Measurements from ENCODE around the gene LRRC52. TPM values are rescaled to one million over a fixed set of nuclear protein-coding genes. Genes with fewer than 3 reads are reported as not detected.

LRRC52 gene
- total RNA-seq, 1 experiment from 2014 or later: not detected

DNA sequence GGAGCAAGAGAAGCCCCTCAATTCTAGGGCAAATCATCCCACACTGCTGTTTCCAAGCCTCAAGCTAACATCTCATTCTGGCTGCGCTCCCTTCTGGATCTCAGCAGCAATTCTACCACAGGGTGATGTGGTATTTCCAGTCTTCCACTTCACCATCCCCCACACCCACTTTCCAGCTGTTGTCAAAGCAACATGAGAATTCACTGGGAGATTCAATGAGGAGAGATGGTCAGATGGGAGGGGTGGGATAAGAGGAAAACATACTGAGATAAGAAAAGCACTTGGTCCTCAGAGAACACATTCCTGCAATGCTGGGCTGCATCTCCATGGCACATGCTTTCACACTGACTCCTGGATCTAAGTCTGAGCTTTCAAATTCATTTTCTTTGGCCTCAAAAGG is 47.3 kb upstream of the LRRC52 start:
- POLR2A ChIA-PET: interaction anchor here (0.6 kb wide), 1 partner anchor 92 kb away, joined by 3 read pairs; no protein-coding TSS in a partner anchor
- CTCF ChIA-PET: interaction anchor here (0.7 to 1.2 kb wide), 6 partner anchors 95 to 129 kb away, joined by 3 read pairs; no protein-coding TSS in a partner anchor
- TF ChIP-seq, protein P1, sequence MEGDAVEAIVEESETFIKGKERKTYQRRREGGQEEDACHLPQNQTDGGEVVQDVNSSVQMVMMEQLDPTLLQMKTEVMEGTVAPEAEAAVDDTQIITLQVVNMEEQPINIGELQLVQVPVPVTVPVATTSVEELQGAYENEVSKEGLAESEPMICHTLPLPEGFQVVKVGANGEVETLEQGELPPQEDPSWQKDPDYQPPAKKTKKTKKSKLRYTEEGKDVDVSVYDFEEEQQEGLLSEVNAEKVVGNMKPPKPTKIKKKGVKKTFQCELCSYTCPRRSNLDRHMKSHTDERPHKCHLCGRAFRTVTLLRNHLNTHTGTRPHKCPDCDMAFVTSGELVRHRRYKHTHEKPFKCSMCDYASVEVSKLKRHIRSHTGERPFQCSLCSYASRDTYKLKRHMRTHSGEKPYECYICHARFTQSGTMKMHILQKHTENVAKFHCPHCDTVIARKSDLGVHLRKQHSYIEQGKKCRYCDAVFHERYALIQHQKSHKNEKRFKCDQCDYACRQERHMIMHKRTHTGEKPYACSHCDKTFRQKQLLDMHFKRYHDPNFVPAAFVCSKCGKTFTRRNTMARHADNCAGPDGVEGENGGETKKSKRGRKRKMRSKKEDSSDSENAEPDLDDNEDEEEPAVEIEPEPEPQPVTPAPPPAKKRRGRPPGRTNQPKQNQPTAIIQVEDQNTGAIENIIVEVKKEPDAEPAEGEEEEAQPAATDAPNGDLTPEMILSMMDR (IDR thresholded peaks at IDR 0.05; ENCODE audit: unreplicated experiment): no peak
- no peak for DNase-seq (ENCODE audit: unreplicated experiment)
- no TSS peak for BruUV-seq (replicated peaks)
- intact Hi-C loops (cut with micrococcal nuclease): no loop called here
- Mint-ChIP-seq H3K9me3 (ENCODE audit: unreplicated experiment) (no peaks in the 10 kb centered on the region), H3K27me3 (ENCODE audit: insufficient read depth, unreplicated experiment) (peaks cover 47% of the 10 kb centered on the region), H3K36me3 (ENCODE audit: insufficient read depth, unreplicated experiment) (no peaks in the 10 kb centered on the region), H3K27ac (ENCODE audit: low read depth, unreplicated experiment) (no peak overlapping the region), H3K4me1 (ENCODE audit: insufficient read depth, unreplicated experiment) (peaks cover 5% of the 10 kb centered on the region), H3K4me3 (ENCODE audit: unreplicated experiment) (no peak overlapping the region)

DNA sequence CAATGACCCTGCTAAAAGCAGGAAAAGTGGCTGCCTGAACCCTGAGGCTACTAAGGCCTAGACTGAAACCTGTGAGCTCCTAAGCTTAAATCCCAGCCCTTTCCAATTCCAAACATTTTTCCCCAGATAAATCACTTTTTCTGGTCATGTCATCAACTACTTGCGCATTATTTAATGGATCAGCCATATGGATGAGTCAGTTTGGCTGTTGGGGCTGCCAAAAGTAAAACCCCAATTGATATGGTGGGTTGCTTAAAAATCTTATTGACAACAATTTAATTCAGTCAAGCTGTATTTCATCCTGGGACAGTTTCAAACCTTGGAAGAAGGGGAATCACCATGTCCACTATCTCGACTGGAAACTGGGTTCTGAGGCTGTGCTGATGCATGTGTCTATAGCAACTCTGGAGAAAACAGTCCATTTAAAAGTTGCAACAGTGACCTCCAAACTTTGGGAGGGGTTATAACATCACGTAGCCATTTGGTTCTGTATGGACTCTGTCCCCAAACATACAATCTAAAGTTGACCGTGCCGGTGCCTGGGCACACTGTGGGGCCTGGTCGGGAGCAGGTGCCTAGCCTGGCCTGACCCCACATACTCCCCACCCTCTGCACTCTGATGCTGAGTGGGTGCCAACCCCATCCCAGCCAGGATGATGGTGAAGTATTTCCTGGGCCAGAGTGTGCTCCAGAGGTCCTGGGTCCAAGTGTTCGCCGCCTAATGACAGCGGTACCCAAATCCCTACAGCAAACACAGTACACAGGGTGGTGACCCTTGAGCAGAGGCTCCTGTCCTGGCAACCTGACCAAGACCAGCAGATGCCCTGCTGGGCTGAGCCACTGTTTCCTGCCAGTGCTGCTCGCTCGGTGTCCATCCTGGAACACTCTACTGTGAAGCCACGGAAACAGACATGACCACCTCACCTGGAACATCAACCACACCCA is 46.5 kb upstream of the LRRC52 start:
- no peak overlapping the region for H3K4me3 Mint-ChIP-seq (ENCODE audit: unreplicated experiment)
- H3K36me3 Mint-ChIP-seq (ENCODE audit: insufficient read depth, unreplicated experiment): no peaks in the 10 kb centered on the region
- intact Hi-C loops (cut with micrococcal nuclease): no loop called here
- BruUV-seq (replicated peaks): no TSS peak
- ChIA-PET CTCF (interaction anchor here (1.0 to 1.1 kb wide), 3 partner anchors 37 to 104 kb away, joined by 3 read pairs; no protein-coding TSS in a partner anchor), POLR2A (interaction anchor here (0.6 kb wide), 1 partner anchor 91 kb away, joined by 3 read pairs; no protein-coding TSS in a partner anchor)
- no peaks in the 10 kb centered on the region for H3K9me3 Mint-ChIP-seq (ENCODE audit: unreplicated experiment)
- TF ChIP-seq, protein P1 (IDR thresholded peaks at IDR 0.05; ENCODE audit: unreplicated experiment): no peak
- peaks cover 5% of the 10 kb centered on the region for H3K4me1 Mint-ChIP-seq (ENCODE audit: insufficient read depth, unreplicated experiment)
- no peak overlapping the region for H3K27ac Mint-ChIP-seq (ENCODE audit: low read depth, unreplicated experiment)
- no peak for DNase-seq (ENCODE audit: unreplicated experiment)
- H3K27me3 Mint-ChIP-seq (ENCODE audit: insufficient read depth, unreplicated experiment): peaks cover 48% of the 10 kb centered on the region

DNA sequence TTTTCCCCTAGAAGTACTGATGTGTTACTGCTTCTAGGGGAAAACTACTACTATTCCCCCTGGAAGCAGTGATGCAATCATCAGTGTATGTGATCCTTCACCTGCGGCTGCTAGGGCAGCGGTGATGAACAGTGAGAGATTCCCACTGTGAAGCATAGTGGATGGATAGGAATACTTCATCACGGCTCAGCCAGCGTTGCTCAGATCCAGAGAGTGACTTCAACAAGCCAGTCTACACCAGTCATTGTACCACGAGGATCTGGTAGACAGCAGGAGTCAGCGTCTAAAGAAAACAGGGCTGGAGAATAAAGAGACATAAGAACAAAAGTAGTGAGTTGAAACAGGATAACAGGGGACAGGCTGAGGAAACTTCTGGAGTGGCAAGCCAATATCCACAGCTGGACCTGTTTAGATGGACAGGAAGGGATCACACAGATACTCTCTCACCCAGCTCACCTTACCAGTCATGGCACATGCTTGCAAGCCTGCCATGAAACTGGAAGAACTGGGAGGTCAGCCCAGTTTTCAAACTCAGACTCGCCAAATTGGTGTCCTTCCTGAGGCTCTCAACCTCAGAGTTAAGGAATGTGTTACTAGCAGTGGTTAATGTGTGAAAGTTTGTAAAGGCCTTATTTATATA is 42.4 kb upstream of the LRRC52 start:
- BruUV-seq (replicated peaks): no TSS peak
- Mint-ChIP-seq H3K4me3 (ENCODE audit: unreplicated experiment) (no peak overlapping the region), H3K4me1 (ENCODE audit: insufficient read depth, unreplicated experiment) (no peaks in the 10 kb centered on the region), H3K9me3 (ENCODE audit: unreplicated experiment) (no peaks in the 10 kb centered on the region), H3K27me3 (ENCODE audit: insufficient read depth, unreplicated experiment) (peaks cover 26% of the 10 kb centered on the region), H3K36me3 (ENCODE audit: insufficient read depth, unreplicated experiment) (no peaks in the 10 kb centered on the region), H3K27ac (ENCODE audit: low read depth, unreplicated experiment) (no peak overlapping the region)
- ChIA-PET CTCF (no interaction called here), POLR2A (no interaction called here)
- intact Hi-C loops (cut with micrococcal nuclease): no loop called here
- TF ChIP-seq, protein P1 (IDR thresholded peaks at IDR 0.05; ENCODE audit: unreplicated experiment): no peak
- DNase-seq (ENCODE audit: unreplicated experiment): no peak

DNA sequence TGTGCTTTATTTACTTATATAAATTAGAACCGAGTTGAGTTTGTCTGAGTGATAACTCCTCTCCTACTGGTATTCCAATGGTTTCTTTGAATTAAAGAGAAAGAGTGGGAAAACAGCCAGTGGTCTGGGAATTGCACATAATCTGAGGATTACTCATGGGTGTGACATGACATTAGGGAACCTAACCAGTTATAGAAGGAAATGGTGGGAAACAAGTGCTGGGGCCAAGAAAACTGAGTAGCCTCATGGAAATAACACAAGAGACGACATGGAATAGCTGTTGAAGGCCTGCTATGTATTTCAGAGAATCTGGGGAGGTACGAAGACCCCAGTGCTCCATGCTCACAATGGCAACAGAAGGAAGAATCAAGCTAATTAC is 41.8 kb upstream of the LRRC52 start:
- intact Hi-C loops (cut with micrococcal nuclease): no loop called here
- DNase-seq (ENCODE audit: unreplicated experiment): no peak
- Mint-ChIP-seq H3K27me3 (ENCODE audit: insufficient read depth, unreplicated experiment) (peaks cover 26% of the 10 kb centered on the region), H3K4me3 (ENCODE audit: unreplicated experiment) (no peak overlapping the region), H3K4me1 (ENCODE audit: insufficient read depth, unreplicated experiment) (no peaks in the 10 kb centered on the region), H3K27ac (ENCODE audit: low read depth, unreplicated experiment) (no peak overlapping the region), H3K9me3 (ENCODE audit: unreplicated experiment) (no peaks in the 10 kb centered on the region), H3K36me3 (ENCODE audit: insufficient read depth, unreplicated experiment) (no peaks in the 10 kb centered on the region)
- ChIA-PET POLR2A (no interaction called here), CTCF (no interaction called here)
- no TSS peak for BruUV-seq (replicated peaks)
- TF ChIP-seq, protein P1 (IDR thresholded peaks at IDR 0.05; ENCODE audit: unreplicated experiment): no peak

Data from MCF 10A (cell line).